ENCODE data around the gene DLGAP1. TPM values are rescaled to one million over a fixed set of nuclear protein-coding genes. Genes with fewer than 3 reads are reported as not detected.

Gene DLGAP1
- total and polyA plus RNA-seq, 2 of the 13 experiments (the other 11 are each of a cell fraction or from before 2014, with no cell fraction given): 0.01 TPM; not detected in 1

GRCh38 chr18:3654442-3655253 is 800.5 kb downstream of the DLGAP1 start (continued):
- TF ChIP-seq ZNF136 (CRISPR knock-in tag; IDR thresholded peaks at IDR 0.05; ENCODE audit: low read depth) (no peak), NRL (CRISPR knock-in tag; IDR thresholded peaks at IDR 0.05; ENCODE audit: borderline replicate concordance) (no peak), IKZF1 (IDR thresholded peaks at IDR 0.05) (no peak), ZFP36L2 (CRISPR knock-in tag; IDR thresholded peaks at IDR 0.05) (no peak), MED13 (CRISPR knock-in tag; IDR thresholded peaks at IDR 0.05) (peak; percentile 25; the same call in 1 of the 2 replicates), RXRB (CRISPR knock-in tag; IDR thresholded peaks at IDR 0.05; ENCODE audit: borderline replicate concordance) (peak; percentile 29; the same call in 1 of the 2 replicates), THAP11 (CRISPR knock-in tag; IDR thresholded peaks at IDR 0.05) (no peak), ZNF766 (CRISPR knock-in tag; IDR thresholded peaks at IDR 0.05; ENCODE audit: borderline replicate concordance) (no peak), KLF13 (CRISPR knock-in tag; IDR thresholded peaks at IDR 0.05) (no peak), KLF12 (CRISPR knock-in tag; IDR thresholded peaks at IDR 0.05; ENCODE audit: borderline replicate concordance) (no peak), TSC22D2 (CRISPR knock-in tag; IDR thresholded peaks at IDR 0.05; ENCODE audit: borderline replicate concordance) (no peak), PCBP1 (IDR thresholded peaks at IDR 0.05; ENCODE audit: borderline replicate concordance, low read depth, low read length) (no peak), ZEB1 (IDR thresholded peaks at IDR 0.05; ENCODE audit: insufficient replicate concordance, low read depth) (no peak), HMG20B (CRISPR knock-in tag; conservative IDR thresholded peaks at IDR 0.05) (no peak), PLRG1 (conservative IDR thresholded peaks at IDR 0.05) (no peak), BRD4 (CRISPR knock-in tag; IDR thresholded peaks at IDR 0.05) (no peak), MEIS2 (CRISPR knock-in tag; IDR thresholded peaks at IDR 0.05) (no peak), NFKBIZ (CRISPR knock-in tag; IDR thresholded peaks at IDR 0.05) (no peak), NR1H2 (CRISPR knock-in tag; IDR thresholded peaks at IDR 0.05; ENCODE audit: borderline replicate concordance, low read depth) (no peak), CBFB (CRISPR knock-in tag; IDR thresholded peaks at IDR 0.05) (no peak), NR2F6 (IDR thresholded peaks at IDR 0.05) (no peak), NR2F6 (CRISPR knock-in tag; IDR thresholded peaks at IDR 0.05) (0 out of 2 replicates have a peak, but pooled peaks have one; percentile 19), STAT5B (CRISPR knock-in tag; IDR thresholded peaks at IDR 0.05) (no peak), SNAI1 (CRISPR knock-in tag; IDR thresholded peaks at IDR 0.05; ENCODE audit: borderline replicate concordance) (no peak), E2F5 (CRISPR knock-in tag; conservative IDR thresholded peaks at IDR 0.05) (no peak), BCL6 (CRISPR knock-in tag; IDR thresholded peaks at IDR 0.05) (peak; percentile 43; the same call in 1 of the 2 replicates), SRY (CRISPR knock-in tag; IDR thresholded peaks at IDR 0.05) (no peak)
- TF ChIP-seq, protein P1, sequence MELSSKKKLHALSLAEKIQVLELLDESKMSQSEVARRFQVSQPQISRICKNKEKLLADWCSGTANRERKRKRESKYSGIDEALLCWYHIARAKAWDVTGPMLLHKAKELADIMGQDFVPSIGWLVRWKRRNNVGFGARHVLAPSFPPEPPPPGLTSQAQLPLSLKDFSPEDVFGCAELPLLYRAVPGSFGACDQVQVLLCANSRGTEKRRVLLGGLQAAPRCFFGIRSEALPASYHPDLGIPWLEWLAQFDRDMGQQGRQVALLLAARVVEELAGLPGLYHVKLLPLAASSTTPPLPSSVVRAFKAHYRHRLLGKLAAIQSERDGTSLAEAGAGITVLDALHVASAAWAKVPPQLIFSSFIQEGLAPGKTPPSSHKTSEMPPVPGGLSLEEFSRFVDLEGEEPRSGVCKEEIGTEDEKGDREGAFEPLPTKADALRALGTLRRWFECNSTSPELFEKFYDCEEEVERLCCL (CRISPR knock-in tag; IDR thresholded peaks at IDR 0.05; ENCODE audit: borderline replicate concordance): no peak
- TF ChIP-seq, protein P2, sequence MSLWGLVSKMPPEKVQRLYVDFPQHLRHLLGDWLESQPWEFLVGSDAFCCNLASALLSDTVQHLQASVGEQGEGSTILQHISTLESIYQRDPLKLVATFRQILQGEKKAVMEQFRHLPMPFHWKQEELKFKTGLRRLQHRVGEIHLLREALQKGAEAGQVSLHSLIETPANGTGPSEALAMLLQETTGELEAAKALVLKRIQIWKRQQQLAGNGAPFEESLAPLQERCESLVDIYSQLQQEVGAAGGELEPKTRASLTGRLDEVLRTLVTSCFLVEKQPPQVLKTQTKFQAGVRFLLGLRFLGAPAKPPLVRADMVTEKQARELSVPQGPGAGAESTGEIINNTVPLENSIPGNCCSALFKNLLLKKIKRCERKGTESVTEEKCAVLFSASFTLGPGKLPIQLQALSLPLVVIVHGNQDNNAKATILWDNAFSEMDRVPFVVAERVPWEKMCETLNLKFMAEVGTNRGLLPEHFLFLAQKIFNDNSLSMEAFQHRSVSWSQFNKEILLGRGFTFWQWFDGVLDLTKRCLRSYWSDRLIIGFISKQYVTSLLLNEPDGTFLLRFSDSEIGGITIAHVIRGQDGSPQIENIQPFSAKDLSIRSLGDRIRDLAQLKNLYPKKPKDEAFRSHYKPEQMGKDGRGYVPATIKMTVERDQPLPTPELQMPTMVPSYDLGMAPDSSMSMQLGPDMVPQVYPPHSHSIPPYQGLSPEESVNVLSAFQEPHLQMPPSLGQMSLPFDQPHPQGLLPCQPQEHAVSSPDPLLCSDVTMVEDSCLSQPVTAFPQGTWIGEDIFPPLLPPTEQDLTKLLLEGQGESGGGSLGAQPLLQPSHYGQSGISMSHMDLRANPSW (CRISPR knock-in tag; IDR thresholded peaks at IDR 0.05; ENCODE audit: borderline replicate concordance): no peak

Data from HepG2 (cell line).